Measurements from ENCODE around the gene SREBF2.

GRCh38 chr22:41916745-41917358 is 83.9 kb downstream of the SREBF2 start:
- TF ChIP-seq TBL1XR1 (IDR thresholded peaks at IDR 0.05; ENCODE audit: low read depth, low read length): no peak
- TF ChIP-seq KDM1A (IDR thresholded peaks at IDR 0.05; ENCODE audit: borderline replicate concordance): no peak
- no peak for TF ChIP-seq SUPT20H (IDR thresholded peaks at IDR 0.05; ENCODE audit: borderline replicate concordance, control insufficient read depth, low read depth, low read length)
- TF ChIP-seq EZH2 (IDR thresholded peaks at IDR 0.05; ENCODE audit: borderline replicate concordance, control insufficient read depth, low read depth, low read length): no peak
- no peak for TF ChIP-seq NFYA (IDR thresholded peaks at IDR 0.05; ENCODE audit: borderline replicate concordance, low read depth, low read length)
- no peak for TF ChIP-seq MAX (IDR thresholded peaks at IDR 0.05; ENCODE audit: low read depth, low read length)
- no peak for TF ChIP-seq RCOR1 (conservative IDR thresholded peaks at IDR 0.05; ENCODE audit: low read depth, low read length)
- TF ChIP-seq CTCF (IDR thresholded peaks at IDR 0.05 in 2 of 3, conservative IDR thresholded peaks at IDR 0.05 in 1 of 3; ENCODE audit: control insufficient read depth in 2 of 3, extremely low read depth in 1 of 3, insufficient read depth in 1 of 3, low read depth in 3 of 3, low read length in 3 of 3): no peak
- TF ChIP-seq REST (IDR thresholded peaks at IDR 0.05; ENCODE audit: low read depth, low read length): no peak
- TF ChIP-seq IKZF1 (conservative IDR thresholded peaks at IDR 0.05): no peak
